HT-29 (cell line): ENCODE measurements around the gene ZSWIM5. TPM values are rescaled to one million over a fixed set of nuclear protein-coding genes. Genes with fewer than 3 reads are reported as not detected.
"Not testable (repeated sequence)": the region's sequence is repeated elsewhere in the genome, so short reads cannot be mapped to it uniquely, and the experiment has no call there.

Source experiments
- DNase-seq: peaks from one replicate; pipeline ENCODE4 v3.0.0-alpha.2; 2015; ENCODE audit warnings: low spot score
- total RNA-seq: library from RNA; depleted of rRNA; stranded (reverse); fragments of >200 nt; shearing (Covaris generic); gene quantifications from 2 replicates; pipeline ENCODE4 v1.2.3, GENCODE V29; 2014; rRNA removed

The ZSWIM5 gene
- total RNA-seq: 0.71 and 0.91 TPM in 2 replicates

DNA sequence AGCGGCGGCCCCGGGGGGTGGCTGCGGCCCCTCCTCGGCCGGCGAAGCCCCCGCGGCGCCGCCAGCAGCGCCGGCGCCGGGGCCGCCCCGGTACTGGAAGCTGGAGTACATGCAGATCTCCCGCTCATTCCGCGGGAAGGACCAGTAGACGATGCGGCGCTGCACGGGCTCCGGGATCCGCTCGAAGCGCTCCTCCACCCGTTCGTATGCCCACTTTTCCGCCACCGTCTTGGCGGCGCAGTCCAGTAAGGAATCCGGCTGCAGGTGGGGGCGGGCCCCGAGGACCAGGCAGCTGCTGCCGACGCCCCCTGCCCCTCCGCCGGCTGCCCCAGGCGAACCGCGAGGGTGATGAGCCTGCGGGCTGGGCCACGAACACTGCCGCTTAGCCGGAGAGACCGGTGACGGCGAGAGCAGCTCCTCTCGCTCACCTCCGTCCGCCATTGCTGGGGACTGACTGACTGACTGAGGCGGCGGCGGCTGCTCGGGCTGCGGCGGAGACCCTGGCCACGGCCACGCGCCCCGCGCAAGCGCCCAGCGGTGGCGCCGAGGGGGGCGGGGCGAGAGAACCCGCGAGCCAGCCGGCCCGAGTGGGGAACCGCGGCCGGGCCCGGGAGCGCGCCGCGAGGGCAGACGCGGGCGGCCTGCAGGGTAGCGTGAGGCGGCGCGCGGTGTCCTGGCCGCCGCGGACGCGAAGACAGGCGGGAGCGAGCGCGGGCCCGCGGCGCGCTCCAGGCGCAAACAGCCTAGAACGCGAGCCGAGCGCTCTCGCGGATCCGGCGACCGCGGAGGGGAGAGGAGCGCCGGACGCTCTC, at the start of gene ZSWIM5:
TSS of gene ZSWIM5 (minus strand) at position 696 of the 812 bp plus-strand sequence. CDS start at position 441, 255 bp downstream.
- DNase-seq: peak; percentile 65

DNA sequence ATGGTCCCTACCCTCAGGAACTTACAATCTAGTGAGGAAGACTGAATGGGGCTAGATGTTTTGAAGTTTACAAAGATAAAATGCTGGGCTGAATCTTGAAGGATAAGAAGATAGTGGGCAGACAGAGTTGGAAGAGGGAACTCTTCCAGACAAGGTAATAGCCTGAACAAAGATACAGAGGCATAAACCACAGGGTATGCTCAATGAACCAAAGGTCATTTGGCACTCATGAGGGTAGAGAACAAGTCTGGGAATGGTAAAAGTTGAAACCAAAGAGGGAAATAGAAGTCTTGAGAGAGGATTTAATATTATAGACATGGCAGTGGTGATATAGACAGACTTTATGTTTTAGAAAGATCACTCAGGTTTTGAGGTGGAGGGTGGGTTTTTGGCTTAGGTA, 48.1 kb upstream of the ZSWIM5 start:
- no peak for DNase-seq

DNA sequence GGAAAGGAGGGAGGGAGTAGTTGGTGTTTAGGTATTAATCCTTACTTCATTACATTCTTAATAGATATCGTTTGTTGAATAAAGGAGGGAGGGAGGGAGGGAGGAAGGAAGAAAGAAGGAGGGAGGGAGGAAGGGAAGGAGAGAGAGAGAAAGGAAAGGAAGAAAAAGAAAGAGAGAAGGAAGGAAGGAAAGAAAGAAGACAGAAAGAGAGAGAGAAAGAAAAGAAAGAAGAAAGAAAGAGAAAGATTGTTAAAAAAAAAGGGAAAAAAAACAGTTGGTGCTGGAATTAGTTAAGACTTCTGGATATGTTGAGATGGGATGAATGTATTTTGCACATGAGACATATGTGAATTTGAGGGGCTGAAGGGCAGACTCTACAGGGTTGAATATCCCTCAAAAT, 44.1 kb upstream of the ZSWIM5 start:
- DNase-seq: no peak

DNA sequence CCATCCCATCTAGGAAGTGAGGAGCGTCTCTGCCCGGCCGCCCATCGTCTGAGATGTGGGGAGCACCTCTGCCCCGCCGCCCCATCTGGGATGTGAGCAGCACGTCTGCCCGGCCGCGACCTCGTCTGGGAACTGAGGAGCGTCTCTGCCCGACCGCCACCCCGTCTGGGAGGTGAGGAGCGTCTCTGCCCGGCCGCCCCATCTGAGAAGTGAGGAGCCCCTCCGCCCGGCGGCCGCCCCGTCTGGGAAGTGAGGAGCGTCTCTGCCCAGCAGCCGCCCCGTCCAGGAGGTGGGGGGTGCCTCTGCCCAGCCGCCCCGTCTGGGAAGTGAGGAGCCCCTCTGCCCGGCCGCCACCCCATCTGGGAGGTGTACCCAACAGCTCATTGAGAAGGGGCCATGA, 41.6 kb upstream of the ZSWIM5 start:
- DNase-seq: not testable (repeated sequence)

DNA sequence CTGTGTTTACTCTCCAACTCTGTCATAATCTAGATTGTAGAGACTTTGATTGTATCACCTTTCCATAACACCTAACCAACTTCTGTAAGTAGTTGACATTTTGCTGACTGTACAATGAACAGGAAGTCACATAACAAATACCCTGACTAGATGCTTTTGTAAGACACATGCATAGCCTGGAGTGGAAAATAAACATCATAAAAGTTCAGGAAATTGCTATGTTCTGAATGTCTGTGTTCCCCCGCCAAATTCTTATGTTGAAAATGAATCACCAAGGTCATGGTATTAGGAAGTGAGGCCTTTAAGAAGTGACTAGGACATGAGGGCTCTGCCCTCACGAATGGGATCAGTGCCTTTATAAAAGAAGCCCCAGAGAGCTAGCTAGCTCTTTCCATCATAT, 40.4 kb upstream of the ZSWIM5 start:
- DNase-seq: peak; percentile 54

DNA sequence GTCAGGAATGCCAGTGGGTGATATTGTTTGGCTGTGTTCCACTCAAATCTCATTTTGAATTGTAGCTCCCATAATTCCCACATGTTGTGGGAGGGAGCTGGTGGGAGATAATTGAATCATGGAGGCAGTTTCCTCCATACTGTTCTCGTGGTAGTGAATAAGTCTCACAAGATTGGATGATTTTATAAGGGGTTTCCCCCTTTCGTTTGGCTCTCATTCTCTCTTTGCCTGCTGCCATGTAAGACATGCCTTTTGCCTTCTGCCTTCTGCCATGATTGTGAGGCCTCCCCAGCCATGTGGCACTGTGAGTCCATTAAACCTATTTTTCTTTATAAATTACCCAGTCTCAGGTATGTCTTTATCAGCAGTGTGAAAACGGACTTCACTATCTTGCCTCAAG, 40.0 kb upstream of the ZSWIM5 start:
- not testable (repeated sequence) for DNase-seq

DNA sequence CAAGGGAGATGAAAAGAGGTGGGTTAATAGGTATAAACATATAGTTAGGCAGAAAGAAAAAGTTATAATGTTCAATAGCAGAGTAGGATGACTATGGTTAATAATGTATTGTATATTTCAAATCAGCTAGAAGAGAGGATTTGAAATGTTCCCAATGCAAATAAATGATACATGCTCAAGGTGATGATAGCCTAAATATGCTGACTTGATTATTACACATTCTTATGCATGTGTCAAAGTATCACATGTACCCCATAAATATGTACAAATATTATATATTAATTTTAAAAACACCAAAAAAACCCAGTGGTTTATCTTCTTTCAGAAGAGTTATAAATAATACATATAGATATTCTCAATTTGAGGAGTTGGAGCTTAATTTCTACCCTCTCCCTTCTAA, 38.3 kb upstream of the ZSWIM5 start:
- DNase-seq: no peak

DNA sequence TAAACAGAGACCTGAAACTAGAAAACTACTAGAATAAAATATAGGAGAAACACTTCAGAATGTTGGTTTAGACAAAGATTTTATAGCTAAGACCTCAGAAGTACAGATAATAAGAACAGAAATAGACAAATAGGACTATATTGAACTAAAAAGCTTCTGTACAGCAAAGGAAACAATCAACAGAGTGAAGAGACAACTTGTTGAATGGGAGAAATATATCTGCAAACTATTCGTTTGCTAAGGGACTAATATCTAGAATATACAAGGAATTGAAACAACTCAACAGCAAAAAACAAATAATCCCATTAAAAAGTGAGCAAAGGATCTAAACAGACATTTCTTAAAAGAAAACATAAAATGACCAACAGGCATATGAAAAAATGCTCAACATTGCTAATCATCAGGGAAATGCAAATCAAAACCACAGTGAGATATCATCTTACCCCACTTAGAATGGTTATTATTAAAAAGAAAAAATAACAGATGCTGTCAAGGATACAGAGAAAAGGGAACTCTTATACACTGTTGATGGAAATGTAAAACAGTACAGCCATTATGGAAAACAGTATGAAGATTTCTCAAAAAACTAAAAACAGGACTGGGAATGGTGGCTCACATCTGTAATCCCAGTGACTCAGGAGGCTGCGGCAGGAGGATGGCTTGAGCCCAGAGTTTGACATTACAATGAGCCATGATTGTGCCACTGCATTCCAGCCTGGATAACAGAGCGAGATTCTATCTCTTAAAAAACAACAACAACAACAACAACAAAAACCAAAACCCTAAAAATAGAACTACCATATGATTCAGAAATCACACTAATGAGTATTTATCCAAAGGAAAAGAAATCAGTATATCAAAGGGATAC, 37.3 kb upstream of the ZSWIM5 start:
- DNase-seq: no peak

DNA sequence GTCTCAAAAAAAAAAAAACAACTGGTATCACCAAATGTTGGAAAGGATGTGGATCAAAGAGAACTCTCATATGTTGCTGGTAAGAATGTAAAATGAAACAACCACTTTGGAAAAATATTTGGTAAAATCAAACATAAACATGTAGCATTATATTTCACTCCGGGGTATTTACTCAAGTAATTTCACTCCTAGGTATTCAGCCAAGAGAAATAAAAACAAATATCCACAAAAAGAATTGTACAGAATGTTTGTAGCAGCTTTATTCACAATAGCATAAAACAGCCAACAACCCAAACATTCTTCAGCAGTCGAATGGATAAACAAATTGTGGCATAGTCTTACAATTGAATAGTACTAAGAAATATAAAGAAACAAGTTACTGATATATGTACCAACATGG, 32.4 kb upstream of the ZSWIM5 start:
- DNase-seq: no peak

DNA sequence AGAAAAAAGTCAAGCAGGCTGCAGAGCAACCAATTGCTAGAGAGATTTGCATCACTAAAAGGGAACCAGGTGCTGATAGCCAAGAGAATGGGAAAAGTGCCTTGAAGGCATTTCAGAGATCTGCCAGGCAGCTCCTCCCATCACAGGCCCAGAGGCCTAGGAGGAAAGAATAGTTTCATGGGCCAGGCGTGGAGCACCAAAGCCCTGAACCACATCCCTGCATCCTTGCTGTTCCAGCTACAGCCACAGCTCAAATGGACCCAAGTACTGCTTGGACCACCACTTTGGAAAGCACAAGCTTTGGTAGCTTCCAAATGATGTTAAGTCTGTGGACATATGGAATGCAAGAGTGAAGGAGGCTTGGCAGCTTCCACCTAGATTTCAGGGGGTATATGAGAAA, 29.7 kb upstream of the ZSWIM5 start:
- no peak for DNase-seq

DNA sequence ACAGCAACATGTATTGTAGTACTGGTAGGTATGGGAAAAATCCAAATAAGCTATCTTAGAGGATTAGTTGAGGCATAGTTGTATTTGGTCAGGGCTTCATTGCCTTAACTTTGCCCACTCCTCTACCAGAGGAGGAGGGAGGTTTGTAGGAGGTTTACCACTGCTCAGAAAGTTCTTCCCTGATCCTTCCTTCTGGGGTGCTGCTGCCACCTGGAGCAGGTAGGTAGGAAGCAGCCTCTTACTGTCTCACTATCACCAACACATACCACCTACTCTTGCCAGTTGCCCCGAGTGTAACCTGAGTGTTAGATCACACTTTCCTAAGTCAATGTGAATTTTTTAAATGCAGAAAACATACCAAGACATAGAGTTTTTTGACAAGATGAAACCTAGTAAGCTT, 24.1 kb upstream of the ZSWIM5 start:
- peak; percentile 61 for DNase-seq

DNA sequence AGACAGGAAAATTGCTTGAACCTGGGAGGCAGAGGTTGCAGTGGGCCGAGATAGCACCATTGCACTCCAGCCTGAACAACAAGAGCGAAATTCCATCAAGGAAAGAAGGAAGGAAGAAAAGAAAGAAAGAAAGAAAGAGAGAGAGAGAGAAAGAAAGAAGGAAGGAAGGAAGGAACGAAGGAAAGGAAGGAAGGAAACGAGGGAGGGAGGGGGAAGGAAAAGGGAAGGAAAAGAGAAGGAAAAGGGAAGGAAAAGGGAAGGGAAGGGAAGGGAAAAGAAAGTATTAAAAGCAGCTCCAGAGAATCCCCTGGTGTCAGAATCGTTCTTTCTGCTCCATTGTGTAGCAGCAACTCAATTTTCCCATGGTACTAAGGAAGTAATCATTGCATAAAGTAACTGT, 19.2 kb upstream of the ZSWIM5 start:
- no peak for DNase-seq

DNA sequence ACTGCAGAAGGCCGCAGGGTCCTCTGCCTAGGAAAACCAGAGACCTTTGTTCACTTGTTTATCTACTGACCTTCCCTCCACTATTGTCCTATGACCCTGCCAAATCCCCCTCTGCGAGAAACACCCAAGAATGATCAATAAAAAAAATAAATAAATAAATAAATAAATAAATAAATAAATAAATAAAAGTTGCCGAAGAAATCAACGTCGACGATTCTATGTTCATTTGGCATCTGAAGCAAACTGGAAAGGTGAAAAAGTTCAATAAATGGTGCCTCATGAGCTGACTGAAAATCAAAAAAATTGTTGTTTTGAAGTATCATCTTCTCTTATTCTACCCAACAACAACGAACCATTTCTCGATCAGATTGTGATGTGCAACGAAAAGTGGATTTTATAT, 17.3 kb upstream of the ZSWIM5 start:
- not testable (repeated sequence) for DNase-seq

DNA sequence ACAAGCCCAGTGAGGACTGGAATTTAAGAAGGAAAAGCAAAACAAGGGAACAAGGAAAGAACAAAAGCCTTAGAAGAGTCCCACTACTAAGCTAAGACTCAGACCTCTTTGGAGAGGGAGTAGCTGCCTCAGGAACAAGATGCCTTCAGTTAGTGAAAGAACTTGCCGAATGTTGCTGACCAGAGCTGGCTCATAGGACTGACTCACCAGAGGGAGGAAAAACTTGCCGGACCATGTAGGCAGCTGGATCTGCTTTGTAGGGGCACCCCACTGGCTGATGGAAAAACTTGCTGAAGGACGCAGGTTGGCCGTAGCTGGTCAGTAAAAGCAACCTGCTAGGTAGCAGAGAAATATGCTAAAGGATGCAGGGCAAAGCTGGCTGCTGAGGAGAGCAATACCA, 15.3 kb upstream of the ZSWIM5 start:
- no peak for DNase-seq

DNA sequence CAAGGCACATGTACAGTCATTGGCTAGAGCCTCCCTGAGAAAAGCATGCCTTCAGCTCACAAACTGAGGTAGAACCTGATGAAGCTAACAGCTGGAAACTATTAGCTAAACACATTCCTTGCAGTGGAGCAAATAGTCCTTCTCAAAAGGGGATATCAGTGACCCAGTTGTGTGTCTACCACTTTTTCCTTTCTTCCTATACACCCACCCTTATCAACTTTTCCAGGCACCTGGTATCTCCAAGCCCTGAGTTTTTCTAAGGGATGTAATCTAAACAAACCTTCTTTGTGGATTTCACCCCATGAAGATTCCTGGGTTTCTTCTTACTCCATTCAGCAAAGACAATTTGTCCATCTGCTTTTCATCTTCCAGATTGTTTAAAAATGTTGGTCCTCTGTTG, 10.5 kb upstream of the ZSWIM5 start:
- DNase-seq: no peak

DNA sequence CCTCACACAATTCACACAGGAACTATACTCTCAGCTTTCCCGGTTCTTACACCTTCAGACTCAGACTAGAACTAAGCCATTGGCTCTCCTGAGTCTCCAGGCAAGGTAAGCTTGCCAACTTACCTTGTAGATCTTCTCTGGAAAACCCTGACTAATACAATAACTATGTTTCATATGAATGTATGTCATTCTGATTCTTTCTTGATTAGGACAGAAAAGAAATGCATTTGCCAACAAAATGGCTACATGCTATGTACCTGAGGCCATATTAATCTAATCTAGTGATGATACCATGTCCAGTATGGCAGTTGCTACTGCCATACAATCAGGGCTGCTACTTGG, 9.8 kb upstream of the ZSWIM5 start:
- no peak for DNase-seq

DNA sequence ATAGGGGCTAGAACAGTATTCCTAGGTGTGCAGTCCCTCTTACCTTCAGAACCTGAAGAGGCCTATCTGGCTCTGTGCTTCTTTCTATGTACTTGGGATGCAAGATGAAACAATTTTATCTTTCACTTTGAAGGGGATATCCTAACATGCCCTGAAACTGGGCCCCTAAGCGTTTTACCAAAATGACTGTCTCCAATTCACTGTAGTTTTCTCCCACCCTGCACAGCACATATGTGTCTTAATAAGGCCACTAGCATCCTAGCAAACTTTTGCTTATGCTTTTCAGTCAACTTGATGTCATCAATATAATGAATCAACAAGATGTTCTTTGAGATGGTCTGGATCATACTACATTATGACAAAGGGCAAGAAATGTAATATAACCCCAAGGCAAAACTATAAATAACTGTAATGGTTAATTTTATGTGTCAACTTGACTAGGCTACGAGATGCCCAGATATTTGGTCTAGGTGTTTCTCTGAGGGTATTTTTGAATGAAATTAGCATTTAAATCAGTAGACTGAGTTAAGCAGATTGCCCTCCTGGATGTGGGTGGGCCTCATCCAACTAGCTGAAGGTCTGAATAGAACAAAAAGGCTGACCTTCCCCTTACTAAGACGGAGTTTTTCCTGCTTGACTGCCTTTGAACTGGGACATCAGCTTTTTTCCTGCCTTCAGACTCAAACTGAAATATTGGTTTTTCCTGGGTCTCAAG, 9.2 kb upstream of the ZSWIM5 start:
- no peak for DNase-seq

DNA sequence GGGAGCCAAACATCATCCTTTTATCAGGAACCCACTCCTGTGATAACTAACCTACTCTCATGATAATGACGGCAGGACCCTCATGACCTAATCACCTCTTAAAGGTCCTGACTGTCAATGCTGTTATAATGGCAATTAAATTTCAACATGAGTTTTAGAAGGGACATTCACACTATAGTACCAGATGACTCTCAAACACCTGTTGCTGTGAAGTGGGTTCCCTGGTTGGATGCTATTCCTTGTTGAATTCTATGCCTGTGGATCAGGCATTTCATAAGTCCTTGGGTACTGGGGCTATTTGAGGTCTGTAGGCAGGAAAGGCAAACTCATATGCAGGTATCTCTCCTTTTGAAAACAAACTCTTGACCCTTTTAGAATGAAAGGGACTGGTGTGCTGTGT, 7.5 kb upstream of the ZSWIM5 start:
- DNase-seq: no peak

DNA sequence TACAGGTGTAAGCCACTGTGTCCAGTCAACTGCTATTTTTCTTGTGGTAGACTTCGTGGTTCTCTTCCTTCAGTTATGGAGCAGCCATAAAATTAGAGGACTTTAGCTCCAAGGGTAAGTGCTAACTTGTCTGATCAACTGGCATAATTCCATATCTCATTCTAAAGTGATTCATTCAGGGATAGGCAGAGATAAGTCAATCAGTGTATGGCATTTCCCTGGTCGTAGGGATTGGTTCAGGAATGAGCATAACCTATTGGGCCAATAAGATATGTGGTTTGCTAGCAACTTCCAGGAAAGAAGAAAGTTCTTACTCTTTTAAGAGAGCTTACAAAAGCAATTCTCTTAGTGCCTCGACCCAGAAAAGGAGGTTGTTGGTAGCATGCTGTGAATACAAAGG, 4.7 kb upstream of the ZSWIM5 start:
- DNase-seq: no peak

DNA sequence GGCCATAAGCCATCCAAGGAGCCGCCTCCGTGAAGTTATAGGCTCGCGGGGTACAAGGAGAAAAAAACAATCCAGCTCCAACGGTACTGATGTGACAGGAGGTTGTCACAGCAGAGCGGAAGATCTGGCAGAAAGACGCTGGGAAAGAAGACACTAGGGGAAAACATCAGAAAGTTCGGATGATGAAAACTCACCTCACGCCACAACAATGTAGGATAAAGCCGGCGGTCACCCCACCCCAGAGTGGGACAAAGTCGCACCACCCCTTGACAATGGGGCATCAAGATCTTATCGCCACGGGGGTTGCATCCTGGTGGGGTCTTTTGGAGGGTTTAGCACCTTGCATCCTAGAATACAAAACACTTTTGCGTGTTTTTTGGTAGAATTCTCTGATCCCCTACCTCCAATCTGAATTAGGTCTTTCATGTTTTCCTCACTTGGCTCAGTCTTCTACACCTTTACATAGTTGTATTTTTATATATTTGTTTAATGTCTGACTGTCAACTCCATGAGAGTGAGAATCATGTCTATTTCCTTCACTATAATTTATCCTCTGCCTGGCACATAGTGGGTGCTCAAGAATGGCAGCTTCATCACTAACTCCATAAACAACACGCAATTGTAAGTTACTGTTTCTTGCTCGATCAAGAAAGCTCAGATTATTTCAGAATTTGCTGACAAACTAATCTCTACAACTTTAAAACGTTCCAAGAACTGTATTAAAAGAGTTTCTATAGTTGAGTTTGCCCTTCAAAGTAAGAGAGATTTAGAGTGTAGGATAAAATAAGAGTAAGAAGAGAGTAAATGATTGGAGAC, 611 bp upstream of the ZSWIM5 start:
- DNase-seq: no peak
